ENCODE measurements around the gene FAF1.

Gene FAF1

GRCh38 chr1:50605186-50605875, 354.7 kb downstream of the FAF1 start (continued):
- TF ChIP-seq, protein P1, sequence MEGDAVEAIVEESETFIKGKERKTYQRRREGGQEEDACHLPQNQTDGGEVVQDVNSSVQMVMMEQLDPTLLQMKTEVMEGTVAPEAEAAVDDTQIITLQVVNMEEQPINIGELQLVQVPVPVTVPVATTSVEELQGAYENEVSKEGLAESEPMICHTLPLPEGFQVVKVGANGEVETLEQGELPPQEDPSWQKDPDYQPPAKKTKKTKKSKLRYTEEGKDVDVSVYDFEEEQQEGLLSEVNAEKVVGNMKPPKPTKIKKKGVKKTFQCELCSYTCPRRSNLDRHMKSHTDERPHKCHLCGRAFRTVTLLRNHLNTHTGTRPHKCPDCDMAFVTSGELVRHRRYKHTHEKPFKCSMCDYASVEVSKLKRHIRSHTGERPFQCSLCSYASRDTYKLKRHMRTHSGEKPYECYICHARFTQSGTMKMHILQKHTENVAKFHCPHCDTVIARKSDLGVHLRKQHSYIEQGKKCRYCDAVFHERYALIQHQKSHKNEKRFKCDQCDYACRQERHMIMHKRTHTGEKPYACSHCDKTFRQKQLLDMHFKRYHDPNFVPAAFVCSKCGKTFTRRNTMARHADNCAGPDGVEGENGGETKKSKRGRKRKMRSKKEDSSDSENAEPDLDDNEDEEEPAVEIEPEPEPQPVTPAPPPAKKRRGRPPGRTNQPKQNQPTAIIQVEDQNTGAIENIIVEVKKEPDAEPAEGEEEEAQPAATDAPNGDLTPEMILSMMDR (tag by site-specific recombination; IDR thresholded peaks at IDR 0.05): peak; percentile 16; the same call in 1 of the 2 replicates
- TF ChIP-seq ZBTB1 (tag by site-specific recombination; IDR thresholded peaks at IDR 0.05): no peak
- TF ChIP-seq, protein P2, sequence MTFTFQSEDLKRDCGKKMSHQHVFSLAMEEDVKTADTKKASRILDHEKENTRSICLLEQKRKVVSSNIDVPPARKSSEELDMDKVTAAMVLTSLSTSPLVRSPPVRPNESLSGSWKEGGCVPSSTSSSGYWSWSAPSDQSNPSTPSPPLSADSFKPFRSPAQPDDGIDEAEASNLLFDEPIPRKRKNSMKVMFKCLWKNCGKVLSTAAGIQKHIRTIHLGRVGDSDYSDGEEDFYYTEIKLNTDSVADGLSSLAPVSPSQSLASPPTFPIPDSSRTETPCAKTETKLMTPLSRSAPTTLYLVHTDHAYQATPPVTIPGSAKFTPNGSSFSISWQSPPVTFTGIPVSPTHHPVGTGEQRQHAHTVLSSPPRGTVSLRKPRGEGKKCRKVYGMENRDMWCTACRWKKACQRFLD (tag by site-specific recombination; IDR thresholded peaks at IDR 0.05): no peak
- TF ChIP-seq ZNF175 (tag by site-specific recombination; IDR thresholded peaks at IDR 0.05): no peak
- TF ChIP-seq ZNF48 (tag by site-specific recombination; IDR thresholded peaks at IDR 0.05): no peak
- TF ChIP-seq OSR2 (tag by site-specific recombination; IDR thresholded peaks at IDR 0.05): peak; percentile 34; the same call in 1 of the 2 replicates
- TF ChIP-seq ZFP69B (tag by site-specific recombination; IDR thresholded peaks at IDR 0.05): no peak
- TF ChIP-seq SALL2 (tag by site-specific recombination; IDR thresholded peaks at IDR 0.05; ENCODE audit: borderline replicate concordance): no peak
- TF ChIP-seq ZNF530 (tag by site-specific recombination; IDR thresholded peaks at IDR 0.05; ENCODE audit: low read depth): no peak
- no peak for TF ChIP-seq ZNF501 (tag by site-specific recombination; IDR thresholded peaks at IDR 0.05)
- TF ChIP-seq ZNF654 (tag by site-specific recombination; IDR thresholded peaks at IDR 0.05; ENCODE audit: low read depth): peak; percentile 58

- TF ChIP-seq ZNF274 (IDR thresholded peaks at IDR 0.05; ENCODE audit: low read length) (no peak), ZNF274 (tag by site-specific recombination; IDR thresholded peaks at IDR 0.05; ENCODE audit: borderline replicate concordance) (no peak), TSHZ1 (tag by site-specific recombination; IDR thresholded peaks at IDR 0.05; ENCODE audit: borderline replicate concordance) (no peak), ZNF302 (tag by site-specific recombination; IDR thresholded peaks at IDR 0.05; ENCODE audit: low read depth) (no peak), ZNF792 (tag by site-specific recombination; IDR thresholded peaks at IDR 0.05) (no peak), ZNF248 (tag by site-specific recombination; IDR thresholded peaks at IDR 0.05) (no peak)
- ChIA-PET POLR2A (no interaction called here), CTCF (interaction anchor here (0.6 to 4.0 kb wide), 13 partner anchors 10 to 777 kb away, joined by 3 to 15 read pairs (median 4); no protein-coding TSS in a partner anchor)
- H3K27ac ChIP-seq (ENCODE audit: extremely low read depth, low read depth, low read length): no peak overlapping the region
- no peak overlapping the region for H3K4me3 ChIP-seq (ENCODE audit: low read depth, low read length)
- H3K36me3 ChIP-seq (ENCODE audit: control insufficient read depth in 2 of 2, insufficient read depth in 1 of 2, low read length in 2 of 2): no peaks in the 10 kb centered on the region
- H3K4me1 ChIP-seq (ENCODE audit: control insufficient read depth, insufficient read depth, low read length): peaks cover 8% of the 10 kb centered on the region
- no peaks in the 10 kb centered on the region for H3K9me3 ChIP-seq (ENCODE audit: control insufficient read depth, insufficient read depth, low read depth, low read length)
Observed at GRCh38 chr1:50604580-50604979, 355.5 kb downstream of the FAF1 start.

Data from HEK293 (cell line).